WTC11 (cell line): ENCODE measurements around the gene NPTN. TPM values are rescaled to one million over a fixed set of nuclear protein-coding genes. Genes with fewer than 3 reads are reported as not detected.

Experiments used
- ATAC-seq: fragments of 200-7000 bp; cut with Tn5 transposase; 2 replicates; pipeline ENCODE4 v1.10.0; 2021; ENCODE audit warnings: mild to moderate bottlenecking, moderate library complexity
- CTCF ChIA-PET: fragments of 300-600 bp; sonication (Branson Sonifier 250); formaldehyde crosslinking; loops from one replicate; lab custom pipeline; 2021; ENCODE audit warnings: antibody characterized with exemption; lab: Charles Lee
- POLR2A ChIA-PET: fragments of 350-600 bp; sonication (Branson Sonifier 250); formaldehyde crosslinking; loops from one replicate; lab custom pipeline; 2021; ENCODE audit warnings: antibody characterized with exemption; lab: Charles Lee
- DNase-seq: peaks from one replicate; pipeline ENCODE4 v3.0.0; 2021; ENCODE audit warnings: low spot score
- H3K27ac Mint-ChIP-seq: 2 replicates; pipeline ENCODE4 v1.8.0; 2021; ENCODE audit warnings: mixed read lengths
- H3K27me3 Mint-ChIP-seq: 2 replicates; pipeline ENCODE4 v1.8.0; 2021; ENCODE audit warnings: low read depth, mild to moderate bottlenecking, moderate library complexity, mixed read lengths
- H3K36me3 Mint-ChIP-seq: 2 replicates; pipeline ENCODE4 v1.8.0; 2021; ENCODE audit warnings: mixed read lengths
- H3K4me1 Mint-ChIP-seq: 2 replicates; pipeline ENCODE4 v1.8.0; 2022; ENCODE audit warnings: mixed read lengths
- H3K4me3 Mint-ChIP-seq: 2 replicates; pipeline ENCODE4 v1.8.0; 2021; ENCODE audit warnings: mild to moderate bottlenecking, moderate library complexity, mixed read lengths
- H3K9me3 Mint-ChIP-seq: 2 replicates; pipeline ENCODE4 v1.8.0; 2021; ENCODE audit warnings: mixed read lengths
- FOXP1 ChIP-seq: sonication (generic); formaldehyde crosslinking; IDR thresholded peaks from 2 replicates; pipeline ENCODE4 v1.8.0; 2022; ENCODE audit warnings: missing genetic modification reagents, mild to moderate bottlenecking, moderate library complexity, borderline replicate concordance
- IRF2 ChIP-seq: sonication (generic); formaldehyde crosslinking; IDR thresholded peaks from 2 replicates; pipeline ENCODE4 v1.8.0; 2022; ENCODE audit warnings: low read depth, missing genetic modification reagents, borderline replicate concordance
- RELA ChIP-seq: sonication (generic); formaldehyde crosslinking; IDR thresholded peaks from 2 replicates; pipeline ENCODE4 v1.8.1; 2022; ENCODE audit warnings: missing genetic modification reagents, mild to moderate bottlenecking, borderline replicate concordance
- SMAD4 ChIP-seq: sonication (generic); formaldehyde crosslinking; IDR thresholded peaks from 2 replicates; pipeline ENCODE4 v1.8.0; 2022; ENCODE audit warnings: mild to moderate bottlenecking, missing genetic modification reagents
- SOX15 ChIP-seq: fragments of 250-450 bp; sonication (Bioruptor Pico); IDR thresholded peaks from 2 replicates; pipeline ENCODE4 v1.9.0; 2021; ENCODE audit warnings: mild to moderate bottlenecking
- ZNF121 ChIP-seq: sonication (generic); formaldehyde crosslinking; IDR thresholded peaks from 2 replicates; pipeline ENCODE4 v1.8.0; 2023; ENCODE audit warnings: missing genetic modification reagents
- ZNF416 ChIP-seq: fragments of 250-450 bp; sonication (Bioruptor Pico); IDR thresholded peaks from 2 replicates; pipeline ENCODE4 v1.9.0; 2021; ENCODE audit warnings: mild to moderate bottlenecking, inconsistent platforms
- ZNF423 ChIP-seq: fragments of 250-450 bp; sonication (Bioruptor Pico); IDR thresholded peaks from 2 replicates; pipeline ENCODE4 v2.1.2; 2022; ENCODE audit warnings: mild to moderate bottlenecking, moderate library complexity
- ZNF671 ChIP-seq: fragments of 250-450 bp; sonication (Bioruptor Pico); IDR thresholded peaks from 2 replicates; pipeline ENCODE4 v1.8.0; 2021; ENCODE audit warnings: mild to moderate bottlenecking
- total RNA-seq: library from RNA; stranded (reverse); gene quantifications from 3 replicates; pipeline ENCODE4 v1.2.3, GENCODE V29; 2021
- TF ChIP-seq, protein P1 (sequence below): sonication (generic); formaldehyde crosslinking; IDR thresholded peaks from 2 replicates; pipeline ENCODE4 v1.8.1; 2022; ENCODE audit warnings: low read depth, missing genetic modification reagents, borderline replicate concordance
- TF ChIP-seq, protein P2 (sequence below): sonication (generic); formaldehyde crosslinking; IDR thresholded peaks from 2 replicates; pipeline ENCODE4 v1.8.1; 2022; ENCODE audit warnings: mild to moderate bottlenecking, moderate library complexity, missing genetic modification reagents
- TF ChIP-seq, protein P3 (sequence below): fragments of 250-450 bp; sonication (Bioruptor Pico); IDR thresholded peaks from 2 replicates; pipeline ENCODE4 v1.8.0; 2021; ENCODE audit warnings: mild to moderate bottlenecking
- TF ChIP-seq, protein P4 (sequence below): sonication (generic); formaldehyde crosslinking; IDR thresholded peaks from 2 replicates; pipeline ENCODE4 v1.8.0; 2022; ENCODE audit warnings: missing genetic modification reagents
- TF ChIP-seq, protein P5 (sequence below): sonication (generic); formaldehyde crosslinking; conservative IDR thresholded peaks from 2 replicates; pipeline ENCODE4 v1.8.1; 2022; ENCODE audit warnings: mild to moderate bottlenecking, missing genetic modification reagents
- TF ChIP-seq, protein P6 (sequence below): sonication (generic); formaldehyde crosslinking; IDR thresholded peaks from 2 replicates; pipeline ENCODE4 v1.8.1; 2022; ENCODE audit warnings: missing genetic modification reagents, borderline replicate concordance

Gene NPTN
- total RNA-seq, 1 experiment from 2014 or later, result 116 TPM

DNA sequence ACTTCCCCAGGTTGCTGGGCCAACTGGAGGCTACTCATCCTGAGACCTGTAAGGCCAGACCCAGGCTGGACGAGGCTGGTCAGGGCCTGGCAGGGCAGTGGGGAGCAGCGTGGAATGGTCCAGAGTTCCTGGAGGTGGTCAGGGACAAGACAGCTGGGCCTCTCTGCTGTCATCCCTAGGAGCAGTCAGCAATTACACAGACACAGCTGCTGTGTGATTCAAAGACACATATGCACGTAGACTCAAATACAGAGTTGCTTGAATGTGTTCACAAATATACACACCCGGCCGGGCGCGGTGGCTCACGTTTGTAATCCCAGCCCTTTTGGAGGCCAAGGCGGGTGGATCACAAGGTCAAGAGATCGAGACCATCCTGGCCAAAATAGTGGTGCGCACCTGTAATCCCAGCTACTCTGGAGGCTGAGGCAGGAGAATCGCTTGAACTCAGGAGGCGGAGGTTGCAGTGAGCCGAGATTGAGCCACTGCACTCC lies 49.5 kb upstream of the NPTN start:
- ATAC-seq, result no peak
- Mint-ChIP-seq H3K27ac (no peak overlapping the region), H3K4me3 (no peak overlapping the region), H3K36me3 (no peaks in the 10 kb centered on the region), H3K9me3 (no peaks in the 10 kb centered on the region), H3K27me3 (no peaks in the 10 kb centered on the region), H3K4me1 (peaks cover 31% of the 10 kb centered on the region)
- no peak for TF ChIP-seq ZNF671
- no peak for TF ChIP-seq SOX15
- TF ChIP-seq, protein P1, sequence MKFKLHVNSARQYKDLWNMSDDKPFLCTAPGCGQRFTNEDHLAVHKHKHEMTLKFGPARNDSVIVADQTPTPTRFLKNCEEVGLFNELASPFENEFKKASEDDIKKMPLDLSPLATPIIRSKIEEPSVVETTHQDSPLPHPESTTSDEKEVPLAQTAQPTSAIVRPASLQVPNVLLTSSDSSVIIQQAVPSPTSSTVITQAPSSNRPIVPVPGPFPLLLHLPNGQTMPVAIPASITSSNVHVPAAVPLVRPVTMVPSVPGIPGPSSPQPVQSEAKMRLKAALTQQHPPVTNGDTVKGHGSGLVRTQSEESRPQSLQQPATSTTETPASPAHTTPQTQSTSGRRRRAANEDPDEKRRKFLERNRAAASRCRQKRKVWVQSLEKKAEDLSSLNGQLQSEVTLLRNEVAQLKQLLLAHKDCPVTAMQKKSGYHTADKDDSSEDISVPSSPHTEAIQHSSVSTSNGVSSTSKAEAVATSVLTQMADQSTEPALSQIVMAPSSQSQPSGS (CRISPR knock-in tag), result no peak
- no peak for TF ChIP-seq RELA (CRISPR knock-in tag)
- TF ChIP-seq, protein P2, sequence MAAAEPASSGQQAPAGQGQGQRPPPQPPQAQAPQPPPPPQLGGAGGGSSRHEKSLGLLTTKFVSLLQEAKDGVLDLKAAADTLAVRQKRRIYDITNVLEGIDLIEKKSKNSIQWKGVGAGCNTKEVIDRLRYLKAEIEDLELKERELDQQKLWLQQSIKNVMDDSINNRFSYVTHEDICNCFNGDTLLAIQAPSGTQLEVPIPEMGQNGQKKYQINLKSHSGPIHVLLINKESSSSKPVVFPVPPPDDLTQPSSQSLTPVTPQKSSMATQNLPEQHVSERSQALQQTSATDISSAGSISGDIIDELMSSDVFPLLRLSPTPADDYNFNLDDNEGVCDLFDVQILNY (CRISPR knock-in tag), result no peak
- no peak for TF ChIP-seq FOXP1 (CRISPR knock-in tag)
- TF ChIP-seq IRF2 (CRISPR knock-in tag), result no peak
- no peak for TF ChIP-seq ZNF416 (CRISPR knock-in tag)
- no peak for TF ChIP-seq ZNF121
- TF ChIP-seq, protein P3, sequence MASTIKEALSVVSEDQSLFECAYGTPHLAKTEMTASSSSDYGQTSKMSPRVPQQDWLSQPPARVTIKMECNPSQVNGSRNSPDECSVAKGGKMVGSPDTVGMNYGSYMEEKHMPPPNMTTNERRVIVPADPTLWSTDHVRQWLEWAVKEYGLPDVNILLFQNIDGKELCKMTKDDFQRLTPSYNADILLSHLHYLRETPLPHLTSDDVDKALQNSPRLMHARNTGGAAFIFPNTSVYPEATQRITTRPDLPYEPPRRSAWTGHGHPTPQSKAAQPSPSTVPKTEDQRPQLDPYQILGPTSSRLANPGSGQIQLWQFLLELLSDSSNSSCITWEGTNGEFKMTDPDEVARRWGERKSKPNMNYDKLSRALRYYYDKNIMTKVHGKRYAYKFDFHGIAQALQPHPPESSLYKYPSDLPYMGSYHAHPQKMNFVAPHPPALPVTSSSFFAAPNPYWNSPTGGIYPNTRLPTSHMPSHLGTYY (CRISPR knock-in tag), result no peak
- TF ChIP-seq, protein P4, sequence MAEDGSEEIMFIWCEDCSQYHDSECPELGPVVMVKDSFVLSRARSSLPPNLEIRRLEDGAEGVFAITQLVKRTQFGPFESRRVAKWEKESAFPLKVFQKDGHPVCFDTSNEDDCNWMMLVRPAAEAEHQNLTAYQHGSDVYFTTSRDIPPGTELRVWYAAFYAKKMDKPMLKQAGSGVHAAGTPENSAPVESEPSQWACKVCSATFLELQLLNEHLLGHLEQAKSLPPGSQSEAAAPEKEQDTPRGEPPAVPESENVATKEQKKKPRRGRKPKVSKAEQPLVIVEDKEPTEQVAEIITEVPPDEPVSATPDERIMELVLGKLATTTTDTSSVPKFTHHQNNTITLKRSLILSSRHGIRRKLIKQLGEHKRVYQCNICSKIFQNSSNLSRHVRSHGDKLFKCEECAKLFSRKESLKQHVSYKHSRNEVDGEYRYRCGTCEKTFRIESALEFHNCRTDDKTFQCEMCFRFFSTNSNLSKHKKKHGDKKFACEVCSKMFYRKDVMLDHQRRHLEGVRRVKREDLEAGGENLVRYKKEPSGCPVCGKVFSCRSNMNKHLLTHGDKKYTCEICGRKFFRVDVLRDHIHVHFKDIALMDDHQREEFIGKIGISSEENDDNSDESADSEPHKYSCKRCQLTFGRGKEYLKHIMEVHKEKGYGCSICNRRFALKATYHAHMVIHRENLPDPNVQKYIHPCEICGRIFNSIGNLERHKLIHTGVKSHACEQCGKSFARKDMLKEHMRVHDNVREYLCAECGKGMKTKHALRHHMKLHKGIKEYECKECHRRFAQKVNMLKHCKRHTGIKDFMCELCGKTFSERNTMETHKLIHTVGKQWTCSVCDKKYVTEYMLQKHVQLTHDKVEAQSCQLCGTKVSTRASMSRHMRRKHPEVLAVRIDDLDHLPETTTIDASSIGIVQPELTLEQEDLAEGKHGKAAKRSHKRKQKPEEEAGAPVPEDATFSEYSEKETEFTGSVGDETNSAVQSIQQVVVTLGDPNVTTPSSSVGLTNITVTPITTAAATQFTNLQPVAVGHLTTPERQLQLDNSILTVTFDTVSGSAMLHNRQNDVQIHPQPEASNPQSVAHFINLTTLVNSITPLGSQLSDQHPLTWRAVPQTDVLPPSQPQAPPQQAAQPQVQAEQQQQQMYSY (CRISPR knock-in tag), result no peak
- ChIA-PET POLR2A (no interaction called here), CTCF (interaction anchor here (1.1 to 6.9 kb wide), 6 partner anchors 9 to 59 kb away, joined by 3 to 62 read pairs (median 22); no protein-coding TSS in a partner anchor)
- no peak for DNase-seq

DNA sequence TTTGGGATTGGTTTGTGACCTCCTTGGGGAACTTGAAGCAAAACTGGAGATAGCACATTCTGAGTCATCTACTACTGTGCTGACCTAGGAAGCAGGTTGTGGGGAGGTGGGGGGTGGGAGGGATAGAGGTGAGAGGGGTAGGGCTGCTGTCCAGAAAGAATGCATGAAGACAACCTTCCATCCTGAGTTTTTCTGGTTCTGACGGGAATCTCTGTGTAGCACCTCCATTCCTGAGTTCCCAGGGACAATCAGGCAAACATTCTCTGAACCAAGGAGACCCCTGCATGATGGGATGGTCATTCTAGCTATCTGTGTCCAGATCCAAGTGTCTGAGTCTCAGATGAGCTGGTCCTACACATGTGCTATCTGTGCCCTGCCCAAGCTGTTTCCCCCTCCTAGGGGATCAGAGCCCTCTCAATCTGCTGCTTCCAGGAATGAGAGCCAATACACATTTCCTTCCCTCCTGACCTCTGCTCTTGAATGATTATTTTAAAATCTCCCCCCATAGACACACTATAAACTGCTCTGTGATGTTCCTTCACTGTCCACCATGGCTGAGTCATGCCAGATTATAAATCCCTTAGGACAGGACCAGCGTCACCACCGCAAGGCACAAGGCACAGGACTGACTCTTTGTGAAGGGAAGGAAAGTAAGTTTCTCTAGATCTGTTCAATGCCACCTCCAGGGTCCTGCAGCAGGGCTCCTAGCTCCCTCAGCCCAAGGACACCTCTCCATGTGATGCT lies 48.8 kb upstream of the NPTN start:
- Mint-ChIP-seq H3K4me1 (peaks cover 30% of the 10 kb centered on the region), H3K27me3 (no peaks in the 10 kb centered on the region), H3K27ac (no peak overlapping the region), H3K9me3 (no peaks in the 10 kb centered on the region), H3K4me3 (no peak overlapping the region), H3K36me3 (no peaks in the 10 kb centered on the region)
- TF ChIP-seq, protein P5, sequence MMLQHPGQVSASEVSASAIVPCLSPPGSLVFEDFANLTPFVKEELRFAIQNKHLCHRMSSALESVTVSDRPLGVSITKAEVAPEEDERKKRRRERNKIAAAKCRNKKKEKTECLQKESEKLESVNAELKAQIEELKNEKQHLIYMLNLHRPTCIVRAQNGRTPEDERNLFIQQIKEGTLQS (CRISPR knock-in tag), result no peak
- TF ChIP-seq ZNF416 (CRISPR knock-in tag), result no peak
- TF ChIP-seq ZNF423, result no peak
- TF ChIP-seq SMAD4 (CRISPR knock-in tag), result no peak
- TF ChIP-seq, protein P6, sequence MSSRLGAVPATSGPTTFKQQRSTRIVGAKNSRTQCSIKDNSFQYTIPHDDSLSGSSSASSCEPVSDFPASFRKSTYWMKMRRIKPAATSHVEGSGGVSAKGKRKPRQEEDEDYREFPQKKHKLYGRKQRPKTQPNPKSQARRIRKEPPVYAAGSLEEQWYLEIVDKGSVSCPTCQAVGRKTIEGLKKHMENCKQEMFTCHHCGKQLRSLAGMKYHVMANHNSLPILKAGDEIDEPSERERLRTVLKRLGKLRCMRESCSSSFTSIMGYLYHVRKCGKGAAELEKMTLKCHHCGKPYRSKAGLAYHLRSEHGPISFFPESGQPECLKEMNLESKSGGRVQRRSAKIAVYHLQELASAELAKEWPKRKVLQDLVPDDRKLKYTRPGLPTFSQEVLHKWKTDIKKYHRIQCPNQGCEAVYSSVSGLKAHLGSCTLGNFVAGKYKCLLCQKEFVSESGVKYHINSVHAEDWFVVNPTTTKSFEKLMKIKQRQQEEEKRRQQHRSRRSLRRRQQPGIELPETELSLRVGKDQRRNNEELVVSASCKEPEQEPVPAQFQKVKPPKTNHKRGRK, result no peak
- TF ChIP-seq IRF2 (CRISPR knock-in tag), result no peak
- POLR2A ChIA-PET, result no interaction called here
- CTCF ChIA-PET, result interaction anchor here (1.1 to 6.9 kb wide), 6 partner anchors 10 to 59 kb away, joined by 4 to 98 read pairs (median 44); no protein-coding TSS in a partner anchor
- DNase-seq (no peak), ATAC-seq (no peak)
